Measurements from ENCODE around the gene MRPS34.
"Not testable (repeated sequence)": the region's sequence is repeated elsewhere in the genome, so short reads cannot be mapped to it uniquely, and the experiment has no call there.

The MRPS34 gene

DNA sequence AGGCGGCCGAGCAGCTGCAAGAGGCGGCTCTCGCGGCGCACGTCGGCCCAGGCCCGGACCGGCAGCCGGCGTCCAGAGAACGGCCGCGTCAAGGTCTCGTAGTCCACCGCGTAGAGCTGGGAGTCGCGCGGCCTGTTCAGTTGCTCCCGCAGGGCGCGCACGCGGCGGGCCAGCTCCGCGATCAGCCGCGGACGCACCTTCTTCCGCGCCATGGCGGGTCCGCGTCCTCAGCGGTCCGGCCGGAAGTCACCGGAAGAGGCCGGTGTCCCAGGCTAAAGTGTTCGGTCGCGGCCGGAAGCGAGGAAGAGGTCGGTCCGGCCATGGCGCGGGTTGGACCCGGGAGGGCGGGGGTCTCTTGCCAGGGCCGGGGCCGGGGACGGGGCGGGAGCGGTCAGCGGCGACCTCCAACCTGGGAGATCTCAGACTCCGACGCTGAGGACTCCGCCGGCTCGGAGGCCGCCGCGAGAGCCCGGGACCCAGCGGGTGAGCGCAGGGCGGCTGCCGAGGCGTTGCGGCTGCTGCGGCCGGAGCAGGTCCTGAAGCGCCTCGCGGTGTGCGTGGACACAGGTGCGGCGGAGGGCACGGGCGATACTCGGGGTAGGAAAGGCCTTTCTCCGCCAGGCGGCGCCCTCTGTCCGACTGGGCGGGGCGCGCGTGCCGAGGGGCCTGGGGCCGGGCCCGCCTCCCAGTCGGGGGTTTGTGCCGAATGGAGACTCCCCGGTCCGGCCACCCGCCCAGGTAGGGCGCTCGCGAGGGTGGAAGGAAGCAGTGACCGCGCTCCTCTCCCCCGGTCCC, at the start of gene MRPS34:
Gene MRPS34, minus strand, starts transcription at position 227 of the 795 bp plus-strand sequence. Its CDS starts 15 bp downstream, at position 212.
- DNase-seq (ENCODE audit: low spot score): peak; percentile 89

DNA sequence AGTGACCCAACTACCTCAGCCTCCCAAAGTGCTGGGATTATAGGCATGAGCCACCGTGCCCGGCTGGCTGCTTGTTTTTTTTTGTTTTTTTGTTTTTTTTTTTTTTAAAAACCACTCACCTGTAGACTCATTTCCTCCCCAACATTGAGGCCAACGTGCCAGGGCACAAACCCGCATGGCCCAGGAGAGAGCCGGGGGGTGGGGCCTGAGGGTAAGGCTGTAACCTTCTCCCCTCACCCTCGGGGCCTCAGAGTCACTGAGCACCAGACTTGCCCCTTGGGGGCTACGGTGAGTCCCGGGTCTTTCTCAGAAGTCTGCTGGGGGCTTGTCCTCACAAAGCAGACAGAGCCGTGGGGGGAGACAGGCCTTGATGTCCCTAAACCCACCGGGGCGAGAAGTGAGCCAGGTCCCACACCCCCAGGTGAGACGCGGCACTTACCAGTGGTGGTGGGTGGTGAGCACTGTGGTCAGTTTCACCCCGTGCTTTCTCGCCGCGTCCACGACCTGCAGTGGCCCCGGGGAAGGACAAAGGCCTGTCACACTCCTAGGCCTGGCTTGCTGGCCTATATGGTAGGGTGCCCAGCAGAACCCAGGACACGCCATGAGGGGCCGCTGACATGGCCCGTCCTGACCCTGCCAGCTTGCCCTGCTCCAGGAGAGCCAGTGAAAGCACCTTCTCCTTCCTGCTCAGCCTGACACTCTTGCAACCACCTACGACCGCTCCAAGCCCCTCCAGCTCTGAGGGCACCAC, 49.1 kb upstream of the MRPS34 start:
- no peak for DNase-seq (ENCODE audit: low spot score)

DNA sequence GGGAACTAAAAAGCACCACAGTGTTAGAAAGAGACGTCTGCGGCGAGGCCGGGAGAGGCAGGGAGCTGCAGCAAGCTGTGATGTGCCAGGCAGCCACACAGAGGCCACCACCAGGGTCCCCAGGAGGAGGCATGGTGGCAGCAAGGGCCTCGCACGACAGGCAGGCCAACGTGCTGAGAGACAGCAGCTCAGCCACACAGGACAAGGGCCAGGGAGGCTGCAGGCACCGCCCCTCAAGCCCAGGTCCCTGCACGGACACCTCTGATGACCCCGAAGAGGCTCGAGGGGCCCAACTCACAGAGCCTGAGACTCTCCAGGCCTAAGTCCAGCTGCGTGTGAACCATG, 48.0 kb upstream of the MRPS34 start:
- no peak for DNase-seq (ENCODE audit: low spot score)

DNA sequence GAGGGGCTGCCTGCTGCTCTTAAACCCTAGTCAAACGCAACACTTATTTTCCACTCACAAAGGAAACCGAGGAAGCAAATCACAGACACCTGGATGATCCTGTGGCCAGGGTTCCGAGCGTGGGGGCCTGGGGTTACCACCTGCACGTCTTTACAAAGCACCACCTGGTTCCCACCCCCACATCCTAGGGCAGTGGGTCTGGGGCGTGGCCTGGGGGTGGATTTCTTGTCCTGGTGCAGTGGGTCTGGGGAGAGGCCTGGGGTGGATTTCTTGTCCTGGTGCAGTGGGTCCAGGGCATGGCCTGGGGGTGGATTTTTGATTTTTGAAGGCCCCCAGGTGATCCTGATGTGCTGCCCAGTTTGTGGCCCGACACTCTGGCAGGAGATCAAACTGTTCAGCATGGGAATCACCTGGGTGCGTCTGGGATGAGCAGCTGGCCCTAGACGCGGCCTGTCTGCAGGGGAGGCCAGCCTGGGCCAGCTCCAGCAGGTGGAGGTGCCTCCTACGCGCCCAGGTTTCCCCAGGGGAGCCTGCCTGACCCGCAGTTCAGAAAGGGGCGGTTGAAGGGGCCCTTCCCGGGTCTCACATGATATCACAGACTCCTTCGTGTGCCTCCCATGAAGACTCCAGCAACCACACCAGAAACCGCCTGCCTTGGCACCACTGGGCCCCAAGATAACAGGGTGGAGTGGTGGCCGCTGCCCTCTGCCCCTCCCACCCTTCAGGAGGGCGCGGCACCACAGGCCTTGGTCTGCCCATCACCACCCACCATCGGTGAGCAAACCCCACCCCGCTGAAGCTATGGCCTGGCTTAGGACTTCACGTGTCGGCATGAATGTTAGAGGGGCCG, 47.4 kb upstream of the MRPS34 start:
- DNase-seq (ENCODE audit: low spot score): no peak

DNA sequence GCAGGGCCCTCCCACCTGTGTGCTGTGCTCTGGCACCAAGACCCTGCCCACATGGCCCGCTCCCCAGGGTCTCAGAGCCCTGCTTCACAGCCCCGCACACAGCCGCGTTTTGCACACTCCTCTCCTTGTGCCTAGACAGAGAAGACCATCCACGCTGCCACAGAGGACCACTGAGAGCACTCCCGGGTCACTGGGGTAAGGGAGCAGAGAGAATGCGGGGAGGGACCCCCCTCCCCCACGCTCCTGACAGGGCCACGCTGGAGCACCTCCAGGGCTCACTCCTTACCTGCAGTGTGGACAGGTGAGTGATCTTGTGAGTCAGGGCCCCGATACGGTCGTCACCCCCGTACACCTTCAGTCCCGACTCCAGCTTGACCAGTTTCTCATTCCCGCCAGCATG, 46.7 kb upstream of the MRPS34 start:
- no peak for DNase-seq (ENCODE audit: low spot score)

DNA sequence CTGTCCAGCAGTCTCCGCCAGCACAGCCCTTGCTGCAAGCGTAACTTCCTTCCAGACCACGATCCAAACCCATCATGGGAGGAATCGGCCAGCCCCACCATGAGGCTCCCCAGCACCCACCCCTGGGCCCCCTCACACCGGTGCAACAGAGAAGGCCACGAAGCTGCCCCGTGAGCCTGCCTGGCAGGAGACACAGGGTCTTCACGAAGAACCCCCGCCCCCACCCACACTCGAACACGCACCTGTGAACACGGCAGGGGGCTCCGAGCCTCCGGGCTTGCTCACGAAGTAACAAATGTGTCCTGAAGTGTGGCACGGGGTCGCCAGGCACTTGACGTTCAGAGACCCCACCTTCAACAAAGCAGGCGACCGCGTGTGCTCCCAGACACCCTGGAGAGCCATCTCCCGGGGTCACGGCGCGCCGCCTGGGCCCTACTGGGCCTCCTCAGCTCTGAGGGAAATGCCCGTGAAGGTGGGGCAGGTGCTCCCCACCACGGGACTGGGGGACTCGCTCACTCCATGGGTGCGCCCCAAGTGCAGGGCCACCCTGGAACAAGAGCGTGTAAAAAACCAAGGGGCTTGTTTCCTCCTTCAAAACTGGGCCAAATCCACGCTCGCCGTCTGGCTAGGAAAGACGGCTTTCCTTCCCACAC, 46.1 kb upstream of the MRPS34 start:
- no peak for DNase-seq (ENCODE audit: low spot score)

DNA sequence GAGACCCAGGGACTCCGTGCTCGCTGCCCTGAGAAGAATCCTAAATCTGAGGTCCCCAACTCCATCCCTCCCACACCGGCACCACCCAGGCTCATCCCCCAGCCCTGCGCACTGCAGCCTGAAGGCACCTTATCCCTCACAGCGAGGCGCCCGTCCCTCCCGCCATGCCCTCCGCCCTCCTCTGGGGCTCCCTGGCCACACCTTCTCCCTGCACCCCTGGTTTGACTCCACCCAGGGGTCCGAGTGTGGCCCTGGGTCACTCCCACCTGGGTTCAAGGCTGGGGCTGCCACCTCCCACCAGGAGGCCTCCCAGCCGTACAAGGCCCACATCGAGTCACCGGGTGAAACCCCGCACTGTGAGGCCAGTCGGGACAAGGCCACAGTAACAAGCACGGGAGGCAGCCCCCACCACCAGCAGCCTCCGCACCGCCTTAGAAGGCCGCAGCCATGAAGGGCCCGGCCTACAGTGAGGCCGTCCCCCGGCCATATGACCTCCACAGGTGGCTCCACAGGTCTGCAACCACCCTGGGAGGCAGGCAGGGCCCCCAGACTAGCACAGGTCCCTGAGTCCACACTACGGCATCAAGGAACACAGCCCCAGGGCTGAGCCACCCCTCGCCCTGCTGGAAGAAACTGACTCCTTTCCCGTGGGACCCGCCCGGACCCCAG, 45.4 kb upstream of the MRPS34 start:
- no peak for DNase-seq (ENCODE audit: low spot score)

DNA sequence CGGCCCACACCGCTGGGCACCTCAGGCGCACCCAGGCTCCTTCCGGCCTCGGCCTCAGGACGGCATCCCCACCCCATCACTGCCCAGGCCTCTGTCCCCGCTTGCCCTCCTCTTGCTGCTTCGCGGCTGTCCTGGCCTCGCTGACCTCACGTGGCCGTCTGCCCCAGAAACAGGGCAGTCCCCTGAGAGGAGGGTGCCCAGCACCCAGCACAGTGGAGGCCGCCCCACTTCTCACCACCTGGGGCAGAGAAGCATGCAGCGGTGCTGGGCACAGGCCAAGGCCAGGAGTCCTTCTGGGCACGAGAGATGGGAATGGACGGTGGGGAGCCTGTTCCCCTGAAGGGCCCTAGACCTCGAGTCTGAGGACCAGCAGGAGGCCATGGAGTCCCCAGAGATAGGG, 44.8 kb upstream of the MRPS34 start:
- no peak for DNase-seq (ENCODE audit: low spot score)

DNA sequence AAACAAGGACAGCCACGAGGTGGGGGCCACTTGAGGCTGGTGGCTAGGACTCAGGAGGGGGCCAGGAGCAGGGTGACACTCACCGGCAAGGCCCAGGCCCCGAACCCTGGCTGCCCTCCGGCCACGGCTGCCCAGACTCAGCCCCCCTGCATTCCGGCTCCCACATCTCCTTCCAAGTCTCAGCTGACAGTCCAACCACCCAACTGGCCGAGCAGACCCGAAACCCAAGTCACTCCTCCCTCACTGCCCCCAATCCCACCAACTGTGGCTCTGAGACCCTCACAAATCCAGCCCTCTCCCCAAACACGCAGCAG, 44.3 kb upstream of the MRPS34 start:
- DNase-seq (ENCODE audit: low spot score): no peak

DNA sequence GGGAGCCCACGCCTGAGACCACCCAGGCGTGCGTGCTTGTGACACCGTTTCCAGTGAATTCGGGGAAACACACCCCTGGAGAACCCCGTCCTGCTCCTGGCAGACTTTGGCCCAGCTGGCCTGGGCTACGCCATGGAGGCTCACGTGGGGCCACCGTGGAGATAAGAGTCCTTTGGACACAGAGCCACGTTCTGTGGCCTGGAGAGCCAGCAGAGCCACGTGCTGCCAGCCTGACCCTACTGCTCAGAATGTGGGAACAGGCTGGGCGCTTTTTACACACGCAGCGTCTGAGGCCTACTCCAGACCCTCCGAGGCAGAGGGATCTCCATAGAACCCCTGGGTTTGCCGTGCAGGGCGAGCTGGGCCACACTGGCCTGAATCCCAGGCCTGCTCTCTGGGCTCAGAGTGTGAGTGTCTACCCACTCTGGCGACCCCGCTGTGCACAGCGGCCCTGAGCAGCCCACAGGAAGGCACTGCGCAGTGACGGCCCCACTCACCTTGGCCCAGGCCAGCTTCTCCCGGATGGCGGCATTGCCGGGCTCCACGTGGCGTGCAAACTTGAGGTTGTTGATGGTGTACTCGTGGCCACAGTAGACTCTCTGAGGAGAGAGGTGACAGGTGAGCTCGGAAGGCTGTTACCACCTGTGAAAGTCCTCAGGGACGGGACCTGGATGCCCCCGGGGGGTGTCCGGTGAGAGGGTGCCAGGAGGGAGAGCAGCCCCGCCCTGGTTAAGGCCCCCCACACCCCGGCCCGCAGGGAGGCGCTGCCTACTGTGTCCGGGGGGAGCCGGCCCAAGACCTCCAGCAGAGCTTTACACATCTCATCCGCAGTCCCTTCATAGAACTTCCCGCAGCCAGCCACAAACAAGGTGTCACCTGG, 43.7 kb upstream of the MRPS34 start:
- no peak for DNase-seq (ENCODE audit: low spot score)

DNA sequence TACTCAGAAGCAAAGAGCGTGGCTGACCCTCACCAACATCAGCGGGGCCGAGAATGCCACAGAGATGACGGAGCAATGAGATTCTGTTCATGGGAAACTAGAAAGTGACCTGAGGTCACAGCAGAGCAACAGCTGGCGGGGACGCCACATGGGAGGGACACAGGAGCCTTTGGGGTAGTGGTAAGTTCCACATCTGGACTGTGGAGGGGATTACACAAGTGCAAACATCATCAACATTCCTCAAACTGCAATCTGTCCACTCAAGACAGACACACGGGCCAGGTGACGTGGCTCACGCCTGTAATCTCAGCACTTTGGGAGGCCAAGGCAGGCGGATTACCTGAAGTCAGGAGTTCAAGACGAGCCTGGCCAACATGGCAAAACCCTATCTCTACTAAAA, 42.5 kb upstream of the MRPS34 start:
- DNase-seq (ENCODE audit: low spot score): no peak

DNA sequence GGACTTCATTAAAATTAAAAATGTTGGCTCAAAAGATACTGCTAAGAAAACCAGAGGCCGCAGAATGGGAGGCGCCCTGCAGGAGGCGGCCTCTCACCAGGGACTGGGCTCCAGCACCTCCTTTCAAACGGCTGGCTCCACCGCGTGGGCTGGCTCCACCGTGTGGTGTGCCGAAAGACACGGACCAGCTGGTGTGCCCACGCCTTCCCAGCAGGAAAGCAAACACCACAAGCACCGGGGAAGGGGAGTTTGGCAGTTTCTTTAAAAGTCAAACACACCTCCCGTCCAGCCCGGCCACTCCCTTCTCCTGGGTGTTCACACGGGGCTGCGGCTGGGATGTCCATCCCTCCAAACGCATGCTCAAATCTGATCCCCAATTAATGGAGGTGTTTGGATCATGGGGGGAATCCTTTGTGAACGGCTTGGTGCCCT, 39.8 kb upstream of the MRPS34 start:
- peak; percentile 88 for DNase-seq (ENCODE audit: low spot score)

DNA sequence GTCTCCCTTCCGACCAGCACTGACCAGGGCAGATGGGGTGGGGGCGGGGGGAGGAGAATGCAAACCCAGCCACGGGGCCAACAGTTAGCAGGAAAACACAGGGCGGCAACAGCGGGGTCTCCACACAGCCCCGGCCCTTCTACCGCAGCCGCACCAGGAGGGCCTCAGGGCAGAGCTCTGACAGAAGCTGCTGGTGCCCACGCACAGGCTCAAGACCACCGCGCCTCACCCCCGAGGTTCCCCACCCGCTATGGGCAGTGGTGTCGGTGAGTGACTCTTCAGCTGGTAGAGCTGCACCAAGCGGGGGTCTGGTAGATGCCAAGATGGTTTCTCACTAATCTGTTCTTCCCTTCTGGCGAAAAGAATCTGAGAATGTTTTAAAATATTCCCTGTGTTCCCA, 37.6 kb upstream of the MRPS34 start:
- no peak for DNase-seq (ENCODE audit: low spot score)

DNA sequence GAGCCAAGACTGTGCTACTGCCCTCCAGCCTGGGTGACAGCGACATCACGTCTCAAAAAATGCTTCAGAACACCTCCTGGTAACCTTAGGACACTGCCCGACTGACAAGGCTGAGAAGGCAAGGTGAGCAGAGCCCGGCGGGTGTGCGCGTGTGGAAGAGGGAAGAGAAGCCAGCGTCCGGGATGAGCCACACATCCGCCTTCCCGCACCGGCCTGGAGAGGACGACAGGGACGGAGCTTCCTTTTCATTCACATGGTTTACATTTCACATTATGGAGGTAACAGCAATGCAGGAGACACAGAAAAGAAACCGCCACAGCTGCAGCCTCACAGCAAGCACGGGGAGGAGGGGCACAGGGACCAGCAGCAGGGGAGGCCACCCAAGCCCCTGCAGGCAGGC, 37.2 kb upstream of the MRPS34 start:
- no peak for DNase-seq (ENCODE audit: low spot score)

DNA sequence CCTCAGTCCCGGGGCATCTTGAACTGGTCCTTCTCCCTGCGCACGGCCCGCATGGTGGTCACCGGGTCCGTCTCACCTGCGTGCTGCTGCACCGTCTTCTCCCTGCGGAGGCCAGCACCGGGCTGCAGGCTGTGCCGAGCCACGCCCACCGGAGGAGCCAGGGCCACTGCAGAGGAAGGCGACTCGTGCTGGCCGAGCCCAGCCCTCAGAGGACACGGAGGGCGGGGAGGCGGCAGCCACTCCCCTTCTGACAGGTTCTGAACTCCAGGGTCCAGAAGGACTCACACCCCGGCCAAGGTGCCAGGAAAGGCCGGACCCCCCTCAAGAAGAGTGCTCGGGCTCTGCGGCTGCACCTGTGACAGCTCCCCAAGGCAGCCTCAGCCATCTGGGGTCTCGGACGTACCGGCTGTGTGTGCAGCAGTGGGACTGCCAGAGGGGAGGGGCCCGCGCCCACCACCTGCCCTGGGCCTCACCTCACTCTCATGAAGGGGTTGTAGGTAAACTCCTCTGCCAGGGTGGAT, 36.4 kb upstream of the MRPS34 start:
- DNase-seq (ENCODE audit: low spot score): no peak

DNA sequence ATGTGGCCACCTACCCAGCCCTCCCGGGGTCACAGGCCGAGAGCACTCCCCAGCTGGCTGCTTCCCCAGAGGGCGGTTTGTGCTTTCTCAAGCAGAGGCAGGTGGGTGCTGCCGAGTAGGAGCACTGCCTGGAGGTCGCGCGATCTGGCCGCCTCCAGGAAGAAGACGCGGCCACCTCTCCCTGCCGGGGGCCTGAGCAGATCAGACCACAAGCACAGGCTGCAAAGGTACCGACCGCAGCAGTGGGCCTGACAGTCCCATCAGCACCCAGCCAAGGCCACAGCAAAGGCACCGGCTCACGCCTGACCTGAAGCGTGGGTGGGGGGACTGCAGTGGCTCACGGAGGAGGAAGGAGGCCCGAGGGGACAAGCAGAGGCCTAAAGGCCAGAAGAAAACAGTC, 35.8 kb upstream of the MRPS34 start:
- no peak for DNase-seq (ENCODE audit: low spot score)

DNA sequence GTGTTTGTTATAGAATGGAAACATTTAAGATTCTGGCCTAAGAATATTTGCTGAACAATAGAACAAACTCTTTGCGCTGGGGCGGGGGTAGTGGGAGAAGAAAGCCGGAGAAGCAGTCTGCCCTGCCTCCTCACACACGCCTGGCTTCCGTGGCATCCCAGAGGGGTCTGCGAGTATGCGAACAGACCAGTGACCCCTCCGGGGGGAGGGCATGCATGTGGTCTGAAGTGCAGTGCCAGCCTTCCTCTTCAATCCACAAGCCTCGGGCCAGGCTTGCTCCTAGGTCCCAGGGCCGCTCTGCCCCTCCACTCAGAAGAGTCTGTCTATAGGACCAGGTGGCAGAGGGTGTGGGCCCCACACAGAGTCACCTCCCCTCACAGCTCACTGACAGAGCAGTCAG, 34.7 kb upstream of the MRPS34 start:
- DNase-seq (ENCODE audit: low spot score): no peak

DNA sequence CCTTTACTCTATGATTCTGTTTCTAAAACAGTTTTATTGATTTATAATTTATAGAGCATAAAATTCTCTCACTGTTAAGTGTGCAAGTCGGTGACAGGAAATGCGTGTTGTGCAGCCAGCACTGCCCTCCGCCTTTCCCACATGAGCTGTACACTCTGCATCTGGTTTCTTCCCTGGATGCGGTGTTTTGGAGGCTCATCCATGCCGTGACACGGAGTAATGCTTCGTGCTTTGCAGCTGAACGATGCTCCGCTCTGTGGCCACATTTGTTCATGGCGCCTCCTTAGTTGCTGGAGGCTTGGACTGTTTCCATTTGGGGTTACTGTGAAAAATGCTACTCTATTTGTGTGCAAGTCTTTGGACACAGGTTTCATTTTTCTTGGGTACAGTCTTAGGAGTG, 27.8 kb upstream of the MRPS34 start:
- DNase-seq (ENCODE audit: low spot score): peak; percentile 61

DNA sequence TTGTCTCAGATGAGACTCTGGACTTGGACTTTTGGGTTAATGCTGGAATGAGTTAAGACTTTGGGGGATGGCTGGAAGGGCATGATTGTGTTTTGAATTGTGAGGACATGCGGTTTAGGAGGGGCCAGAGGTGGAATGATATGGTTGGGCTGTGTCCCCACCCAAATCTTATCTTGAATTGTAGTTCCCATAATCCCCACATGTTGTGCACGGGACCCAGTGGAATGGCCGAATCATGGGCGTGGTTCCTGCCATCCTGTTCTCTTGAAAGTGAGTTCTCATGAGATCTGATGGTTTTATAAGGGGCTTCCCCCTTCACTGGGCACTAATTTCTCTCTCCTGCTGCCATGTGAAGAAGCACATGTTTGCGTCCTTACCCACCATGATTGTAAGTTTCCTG, 26.3 kb upstream of the MRPS34 start:
- DNase-seq (ENCODE audit: low spot score): not testable (repeated sequence)

DNA sequence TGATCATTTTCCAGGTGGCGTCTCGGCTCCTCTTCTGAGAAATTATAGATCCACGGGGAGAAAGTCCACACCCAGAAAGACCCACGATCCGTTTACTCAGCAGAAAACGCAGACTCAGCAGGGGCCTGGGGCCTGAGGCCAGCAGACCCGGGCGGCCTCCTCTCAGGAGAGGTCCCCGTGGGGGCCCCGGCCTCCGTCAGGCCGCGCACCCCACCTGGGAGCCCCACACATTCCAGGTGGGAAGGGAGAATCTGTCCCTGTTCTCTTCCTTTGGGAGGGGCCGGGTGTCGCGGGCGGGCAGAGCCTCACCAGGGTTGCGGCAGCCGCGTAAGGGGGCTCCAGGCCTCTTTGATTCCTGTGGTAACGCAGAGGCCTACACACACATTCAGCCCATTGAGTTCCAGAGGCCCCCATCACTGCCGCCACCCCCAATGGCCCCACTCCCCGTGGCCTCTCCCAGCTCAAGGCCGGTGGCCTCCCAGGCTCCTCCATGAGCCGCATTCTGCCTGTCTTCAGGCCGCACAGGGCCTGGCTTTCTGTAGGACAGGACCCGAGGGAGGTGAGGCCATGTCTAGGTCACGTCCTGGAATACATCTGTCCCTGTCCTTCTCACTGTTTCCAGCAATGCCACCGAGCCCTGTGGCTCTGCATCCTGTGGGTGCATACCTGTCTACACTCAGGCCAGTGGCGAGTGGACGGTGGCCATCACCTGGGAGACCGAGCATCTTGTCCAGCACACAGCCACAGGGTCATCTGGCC, 22.2 kb upstream of the MRPS34 start:
- no peak for DNase-seq (ENCODE audit: low spot score)
